Fibroblast of skin of scalp (primary cell): Measurements from ENCODE around the gene MAP2K5.

Experiments
- DNase-seq: peaks from one replicate; pipeline ENCODE4 v3.0.0-alpha.2; 2013

MAP2K5 gene

GRCh38 chr15:67730135-67730534, 187.6 kb downstream of the MAP2K5 start:
- DNase-seq = no peak

DNA sequence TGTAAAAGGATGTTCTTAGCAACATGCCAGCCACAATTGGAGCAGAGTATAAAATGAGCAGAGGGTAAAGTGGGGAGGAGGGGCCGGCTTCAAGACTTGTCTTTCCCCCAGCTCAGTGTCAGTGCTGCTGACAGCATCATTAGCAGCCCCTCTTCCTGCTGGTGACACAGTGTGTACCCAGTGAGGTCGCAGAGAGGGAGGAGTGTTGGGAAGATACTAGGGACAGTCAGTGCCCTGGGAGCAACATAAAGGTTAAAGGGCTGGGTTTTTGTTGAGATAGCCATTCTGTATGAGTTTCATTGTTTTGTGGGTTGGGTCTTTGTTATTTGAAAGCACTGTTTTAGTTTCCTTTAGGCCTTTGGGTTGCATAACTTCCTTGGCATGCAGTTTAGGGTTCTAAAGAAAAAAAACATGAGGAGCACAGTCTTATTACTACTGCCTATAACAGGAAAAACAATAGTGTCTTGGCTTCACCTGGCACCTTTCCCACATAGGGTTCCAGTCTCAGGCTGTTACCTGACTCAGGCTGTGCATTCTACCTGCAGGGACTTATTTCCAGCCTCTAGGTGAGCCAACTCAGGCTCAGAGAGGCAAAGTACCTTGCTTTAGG, 188.7 kb downstream of the MAP2K5 start:
- DNase-seq = no peak

GRCh38 chr15:67732164-67732563, 189.7 kb downstream of the MAP2K5 start:
- DNase-seq = no peak

GRCh38 chr15:67732671-67733374, 190.3 kb downstream of the MAP2K5 start:
- no peak for DNase-seq

GRCh38 chr15:67735896-67736295, 193.4 kb downstream of the MAP2K5 start:
- no peak for DNase-seq

DNA sequence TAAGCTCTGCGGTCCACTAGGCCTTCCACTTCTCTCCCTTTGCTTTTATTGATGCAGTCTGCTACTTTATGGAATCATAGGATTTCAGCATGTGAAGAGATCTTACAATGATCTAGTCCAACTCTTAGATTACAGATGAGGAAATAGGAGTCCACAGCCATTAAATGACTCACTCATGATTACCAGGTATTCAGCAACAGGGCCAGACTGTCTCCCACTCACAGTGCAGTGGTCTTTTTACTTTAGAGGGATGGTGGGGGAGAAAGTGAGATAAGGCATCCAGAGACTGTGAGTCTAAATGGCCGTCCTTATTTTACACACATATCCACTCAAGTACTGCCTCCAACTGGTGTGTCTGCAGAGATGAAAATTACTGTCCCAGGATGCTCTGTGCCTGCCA, 194.3 kb downstream of the MAP2K5 start:
- no peak for DNase-seq

DNA sequence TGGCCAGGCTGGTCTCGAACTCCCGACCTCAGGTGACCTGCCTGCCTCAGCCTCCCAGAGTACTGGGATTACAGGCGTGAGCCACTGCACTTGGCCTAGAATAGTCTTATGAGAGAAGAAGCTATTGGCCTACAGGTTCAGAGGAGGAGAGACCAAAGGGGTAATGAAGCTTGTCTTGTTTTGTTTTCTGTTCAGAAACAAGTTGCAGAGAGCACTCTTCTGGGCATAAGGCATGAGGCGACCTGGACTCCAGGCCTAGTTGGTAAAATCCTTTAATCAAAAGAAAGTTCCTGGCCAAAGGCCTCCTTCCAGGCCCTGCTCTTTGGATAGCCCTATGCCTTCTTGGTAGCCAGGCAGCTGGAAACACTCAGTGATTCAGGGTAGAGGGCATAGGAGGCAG, 195.6 kb downstream of the MAP2K5 start:
- no peak for DNase-seq

DNA sequence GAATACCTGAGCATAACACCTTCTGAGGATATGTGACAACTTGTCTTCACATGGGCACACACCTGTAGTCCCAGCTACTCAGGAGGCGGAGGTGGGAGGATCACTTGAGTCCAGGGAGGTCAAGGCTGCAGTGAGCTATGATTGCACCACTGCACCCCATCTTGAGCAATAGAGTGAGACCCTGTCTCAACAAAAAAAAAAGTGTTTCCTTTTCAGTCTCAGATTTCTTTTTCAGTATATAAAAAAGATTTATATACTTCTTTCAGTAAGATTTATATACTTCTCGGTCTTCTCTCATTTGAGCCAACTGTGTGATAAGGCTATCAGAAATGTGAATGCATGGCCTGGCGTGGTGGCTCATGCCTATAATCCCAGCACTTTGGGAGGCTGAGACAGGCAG, 197.9 kb downstream of the MAP2K5 start:
- no peak for DNase-seq

- DNase-seq = peak; percentile 57
These were observed 198.8 kb downstream of the MAP2K5 start for GRCh38 chr15:67741308-67741707.

DNA sequence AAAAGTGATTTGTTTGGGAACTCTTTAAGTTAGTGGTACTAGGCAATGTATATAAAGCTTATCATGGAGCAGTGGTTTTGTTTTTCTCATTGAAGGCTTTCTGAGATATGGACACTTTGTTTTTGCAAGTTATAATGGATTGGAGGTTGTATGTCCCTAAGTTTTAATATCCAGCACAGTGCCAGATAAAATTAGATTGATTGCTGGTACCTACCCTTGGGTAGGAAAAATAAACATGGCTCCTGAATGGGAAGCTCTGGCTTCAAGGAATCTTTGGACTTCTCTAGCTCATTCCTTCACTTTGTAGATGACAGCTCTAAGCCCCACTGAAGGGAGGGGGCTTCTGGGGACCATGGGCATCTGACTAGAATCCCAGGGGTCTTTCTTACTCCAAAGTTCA, 201.1 kb downstream of the MAP2K5 start:
- DNase-seq = no peak

DNA sequence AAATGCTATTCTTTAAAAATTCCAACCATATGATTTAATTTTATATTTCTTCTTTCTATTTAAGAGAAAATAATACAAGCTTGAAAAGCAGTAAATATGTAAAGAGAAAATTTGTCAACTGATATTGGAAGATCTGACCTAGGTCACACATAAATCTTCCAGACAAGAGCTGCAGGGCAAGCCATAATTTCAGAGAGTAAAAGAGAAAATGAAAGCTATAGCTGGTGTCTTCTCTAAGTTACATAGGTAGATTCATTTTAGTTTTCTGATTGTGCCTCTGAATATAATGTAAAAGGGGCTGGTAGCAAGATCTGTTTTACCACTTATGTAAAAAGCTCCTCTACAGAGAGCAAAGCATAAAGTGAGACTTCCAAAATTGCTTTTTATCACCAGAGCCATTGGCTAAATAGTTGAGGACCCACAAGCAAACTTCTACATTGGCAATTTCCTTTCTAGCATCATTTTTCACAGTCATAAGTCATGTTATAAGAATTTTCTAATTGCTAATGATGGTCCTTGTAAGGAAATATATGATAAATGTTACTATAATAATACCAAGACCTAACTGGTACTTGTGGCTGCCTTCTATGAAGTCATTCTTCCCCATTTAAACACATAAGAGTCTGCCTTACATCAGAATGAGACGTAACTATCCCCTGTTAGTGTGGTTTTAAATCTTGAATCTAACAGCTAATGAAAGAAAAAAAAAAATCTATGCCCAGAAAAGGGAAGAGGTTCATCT, 202.0 kb downstream of the MAP2K5 start:
- peak; percentile 67 for DNase-seq

- peak; percentile 45 for DNase-seq
These were observed 202.8 kb downstream of the MAP2K5 start for GRCh38 chr15:67745073-67746006.

GRCh38 chr15:67746022-67746421, 203.5 kb downstream of the MAP2K5 start:
- DNase-seq = peak; percentile 60

- no peak for DNase-seq
These were observed 203.9 kb downstream of the MAP2K5 start for GRCh38 chr15:67746450-67746849.

GRCh38 chr15:67747921-67748320, 205.4 kb downstream of the MAP2K5 start:
- no peak for DNase-seq

DNA sequence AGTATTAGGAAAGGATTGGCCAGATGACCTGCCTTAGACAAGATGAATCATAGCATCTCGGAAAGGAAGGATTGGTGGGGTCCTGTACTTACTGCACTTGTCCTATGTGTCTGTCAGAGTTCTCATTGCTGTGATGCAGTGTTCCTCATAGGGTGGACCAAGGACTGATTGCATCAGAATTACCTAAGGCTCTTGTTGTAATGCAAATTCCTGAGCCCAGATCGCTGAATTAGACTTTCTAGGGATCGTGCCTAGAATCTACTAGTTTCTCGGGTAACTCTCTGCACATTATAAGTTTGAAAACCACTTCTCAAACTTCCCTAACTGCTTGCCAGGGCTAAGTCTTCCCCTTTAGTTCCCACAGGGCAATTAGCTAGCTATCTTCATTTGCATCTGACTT, 207.9 kb downstream of the MAP2K5 start:
- DNase-seq = no peak

DNA sequence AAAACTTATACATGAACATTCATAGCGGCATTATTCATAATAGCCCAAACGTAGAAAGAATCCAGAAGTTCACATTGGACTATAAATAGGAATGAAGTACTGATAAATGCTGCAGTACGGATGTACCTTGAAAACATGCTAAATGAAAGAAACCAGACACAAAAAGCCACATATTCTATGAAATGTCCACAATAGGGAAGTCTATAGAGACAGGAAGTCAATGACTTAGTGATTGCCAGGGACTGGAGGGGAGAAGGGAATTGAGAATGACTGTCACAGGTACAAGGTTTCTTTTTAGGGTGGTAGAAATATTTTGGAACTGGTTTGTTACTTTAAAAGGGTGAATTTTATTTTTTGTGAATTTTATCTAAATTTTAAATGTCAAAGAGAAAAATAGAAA, 211.4 kb downstream of the MAP2K5 start:
- no peak for DNase-seq

DNA sequence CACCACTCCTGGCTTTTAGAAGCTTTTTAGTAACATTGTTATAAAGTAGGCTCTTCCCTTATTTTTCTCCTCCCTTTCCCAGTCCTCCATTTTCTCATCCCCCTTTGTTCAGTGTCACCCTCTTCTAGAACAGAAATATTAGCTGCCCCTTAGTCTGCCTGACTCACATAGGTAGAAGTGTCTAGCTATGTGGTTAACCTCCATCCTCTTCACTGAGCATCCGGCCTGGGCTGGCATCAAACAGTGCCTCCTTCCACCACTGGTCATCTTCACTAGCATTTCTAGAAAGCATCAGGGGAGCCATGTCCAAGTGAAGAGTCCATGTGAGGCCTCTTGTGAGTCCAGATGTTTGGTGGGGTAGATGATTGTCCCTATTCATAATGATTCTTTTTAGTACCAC, 212.8 kb downstream of the MAP2K5 start:
- DNase-seq = no peak

DNA sequence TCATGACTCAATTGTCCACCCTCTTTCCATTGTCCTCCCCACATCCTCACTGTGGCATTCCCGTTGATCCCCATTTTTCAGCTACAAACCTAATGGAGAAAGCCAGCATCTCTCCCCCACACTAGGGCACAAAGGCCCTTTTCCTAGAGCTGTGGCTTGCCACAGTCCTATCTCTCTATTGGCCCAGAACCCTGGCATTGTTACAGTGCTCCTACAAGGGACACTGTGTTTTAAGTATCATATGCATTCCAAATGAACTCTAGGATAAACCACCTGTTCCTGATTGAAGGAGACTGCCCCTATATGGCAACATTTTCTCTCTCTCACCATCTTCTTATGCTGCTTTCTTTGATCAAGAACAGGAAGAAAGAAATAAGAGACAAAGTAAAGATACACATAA, 213.4 kb downstream of the MAP2K5 start:
- DNase-seq = no peak

DNA sequence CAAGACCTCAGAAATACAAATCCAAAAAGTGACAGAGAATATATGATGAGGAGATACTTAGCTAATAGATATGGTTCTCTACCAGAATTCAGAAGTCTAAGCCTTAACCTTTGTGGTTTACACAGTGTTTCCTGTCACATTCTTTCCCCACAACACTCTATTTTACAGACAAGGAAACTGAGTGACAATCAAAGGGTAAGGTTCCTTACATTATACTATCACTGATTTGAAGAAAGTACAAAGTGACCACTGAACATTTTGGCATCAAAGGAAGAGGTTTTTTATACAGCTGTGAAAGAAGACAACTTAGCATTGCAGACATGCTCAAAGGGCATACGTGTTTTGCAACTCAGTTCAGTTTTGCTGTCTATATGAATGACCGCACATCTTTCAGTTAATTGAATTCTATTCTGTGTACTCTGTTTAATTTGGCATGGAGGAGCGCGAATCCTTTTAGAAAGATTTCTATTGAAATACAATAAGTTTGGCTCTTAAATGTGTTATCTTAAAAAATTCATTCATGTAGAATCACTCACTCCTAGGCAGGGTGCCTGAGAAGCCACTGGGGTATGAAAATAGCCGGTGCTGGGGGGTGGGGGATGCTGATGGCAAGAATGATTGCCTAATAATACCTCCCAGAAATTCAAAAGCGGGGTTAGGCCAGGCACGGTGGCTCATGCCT, 216.3 kb downstream of the MAP2K5 start:
- DNase-seq = no peak

GRCh38 chr15:67760901-67761300, 218.4 kb downstream of the MAP2K5 start:
- DNase-seq = no peak

DNA sequence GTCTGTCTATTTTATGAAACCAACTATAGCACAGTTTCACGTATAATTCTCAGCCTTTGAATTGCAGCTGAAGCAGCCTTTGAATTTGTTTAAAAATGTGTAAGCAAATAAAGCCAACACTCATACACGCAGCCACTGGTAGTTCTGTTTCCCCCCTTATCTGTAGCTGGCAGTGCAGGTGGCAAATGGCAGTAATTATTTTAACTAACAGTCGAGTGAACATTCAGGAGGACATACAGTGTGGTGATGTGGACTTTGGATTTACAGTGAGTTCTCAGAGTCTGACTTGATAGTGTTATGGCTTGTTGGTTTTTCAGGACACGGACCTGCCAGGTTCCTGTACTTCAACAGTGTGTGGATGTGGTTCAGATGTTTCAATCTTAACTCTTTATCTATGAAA, 218.8 kb downstream of the MAP2K5 start:
- no peak for DNase-seq
